Tibial nerve (tissue), 4 donors: Measurements from ENCODE around the gene ZDHHC18.

Experiments used
- EP300 ChIP-seq, 2 donors: sonication (generic); formaldehyde crosslinking; IDR thresholded peaks; one replicate each; pipeline ENCODE4 v1.6.1; 2017; ENCODE audit warnings: antibody characterized with exemption in 2 of 2, mild to moderate bottlenecking in 1 of 2
- TF ChIP-seq, protein P1 (sequence below), 5 experiments: fragments of 200-600 bp in 3 of 5; fragments of 450-650 bp in 2 of 5; sonication (generic) in 3 of 5; IDR thresholded peaks; one replicate each; pipeline ENCODE4 v1.5.1; 2016 to 2019; ENCODE audit warnings: antibody characterized with exemption in 5 of 5, mild to moderate bottlenecking in 3 of 5, moderate library complexity in 2 of 5

DNA sequence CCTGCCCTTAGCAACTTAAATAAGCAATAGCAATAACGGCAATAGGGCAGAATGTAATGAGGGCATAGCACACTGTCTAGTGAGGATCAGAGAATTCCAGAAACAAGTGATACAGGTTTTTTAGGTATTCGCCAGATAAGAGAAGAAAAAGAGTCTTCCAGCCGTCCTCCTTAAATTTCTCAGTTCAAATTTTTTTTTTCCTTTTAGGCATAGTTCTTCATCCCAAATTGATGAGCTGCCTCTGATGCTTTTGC is 36.9 kb upstream of the ZDHHC18 start:
- no peak for TF ChIP-seq EP300 (IDR thresholded peaks at IDR 0.05)
- TF ChIP-seq, protein P1, sequence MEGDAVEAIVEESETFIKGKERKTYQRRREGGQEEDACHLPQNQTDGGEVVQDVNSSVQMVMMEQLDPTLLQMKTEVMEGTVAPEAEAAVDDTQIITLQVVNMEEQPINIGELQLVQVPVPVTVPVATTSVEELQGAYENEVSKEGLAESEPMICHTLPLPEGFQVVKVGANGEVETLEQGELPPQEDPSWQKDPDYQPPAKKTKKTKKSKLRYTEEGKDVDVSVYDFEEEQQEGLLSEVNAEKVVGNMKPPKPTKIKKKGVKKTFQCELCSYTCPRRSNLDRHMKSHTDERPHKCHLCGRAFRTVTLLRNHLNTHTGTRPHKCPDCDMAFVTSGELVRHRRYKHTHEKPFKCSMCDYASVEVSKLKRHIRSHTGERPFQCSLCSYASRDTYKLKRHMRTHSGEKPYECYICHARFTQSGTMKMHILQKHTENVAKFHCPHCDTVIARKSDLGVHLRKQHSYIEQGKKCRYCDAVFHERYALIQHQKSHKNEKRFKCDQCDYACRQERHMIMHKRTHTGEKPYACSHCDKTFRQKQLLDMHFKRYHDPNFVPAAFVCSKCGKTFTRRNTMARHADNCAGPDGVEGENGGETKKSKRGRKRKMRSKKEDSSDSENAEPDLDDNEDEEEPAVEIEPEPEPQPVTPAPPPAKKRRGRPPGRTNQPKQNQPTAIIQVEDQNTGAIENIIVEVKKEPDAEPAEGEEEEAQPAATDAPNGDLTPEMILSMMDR (IDR thresholded peaks at IDR 0.05), result no peak
